NCI-H1930 (cell line): ENCODE data around the gene EIF4E3.

ENCODE experiments used
- DNase-seq, 2 experiments: peaks; one replicate each; lab custom pipeline; 2025; lab: John Stamatoyannopoulos, UW

The EIF4E3 gene

DNA sequence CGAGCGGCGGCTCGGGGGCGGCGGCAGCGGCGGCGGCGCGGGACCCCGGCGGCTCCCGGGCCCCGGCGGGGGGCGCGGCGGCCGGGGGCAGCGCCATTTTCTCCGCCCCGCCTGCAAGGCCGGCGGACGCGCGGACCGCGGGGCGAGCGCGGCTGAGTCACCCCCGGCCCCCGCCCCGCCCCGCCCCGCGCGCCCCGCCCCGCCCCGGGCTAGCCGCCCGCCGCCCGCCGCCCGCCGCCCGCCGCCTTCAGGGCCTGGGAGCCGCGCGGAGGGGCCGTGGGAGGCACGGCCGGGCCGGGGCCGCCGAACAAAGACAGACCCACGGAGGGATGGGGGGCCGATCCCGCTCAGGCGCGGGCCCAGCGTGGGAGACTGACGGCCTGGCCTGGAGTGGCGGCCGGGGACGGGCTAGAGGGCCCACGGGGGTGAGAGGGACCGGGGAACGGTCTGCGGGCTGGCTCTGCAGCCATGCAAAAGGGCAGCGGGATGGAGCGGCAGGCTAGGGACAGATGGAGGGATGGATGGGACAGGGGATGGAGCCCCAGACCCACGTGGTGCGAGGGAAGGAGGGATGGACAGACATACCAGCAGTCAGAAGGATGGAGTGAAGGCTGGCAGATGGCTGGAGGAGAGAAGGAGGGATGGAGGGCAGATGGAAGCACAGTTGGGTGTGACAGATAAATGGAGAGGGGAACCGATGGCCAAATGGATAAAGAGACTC, at the start of gene EIF4E3:
EIF4E3 (minus strand) TSS at position 132 of the 721 bp plus-strand sequence; CDS start at position 97, 35 bp downstream.
- peak in 1 of 2 experiments; percentile 40 for DNase-seq

DNA sequence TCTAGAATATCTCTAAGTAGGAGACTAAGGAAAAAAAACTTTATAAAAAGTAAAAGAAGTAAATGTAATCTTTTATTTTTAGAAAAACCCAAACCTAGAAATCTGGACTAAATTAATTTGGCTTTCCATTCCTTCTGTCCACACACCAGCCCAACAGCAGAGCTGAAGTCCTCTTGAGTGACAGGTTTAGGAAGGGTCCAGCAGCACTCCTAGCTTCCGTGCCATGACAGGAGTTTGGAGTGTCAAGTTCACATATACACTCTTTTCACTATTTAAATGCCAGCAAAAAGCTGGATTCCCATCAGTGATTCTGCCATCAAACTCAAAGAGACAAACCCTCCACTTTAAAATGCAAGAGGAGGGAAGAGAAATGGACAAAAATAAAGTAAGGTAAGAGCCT, 46.7 kb upstream of the EIF4E3 start:
- DNase-seq: no peak

DNA sequence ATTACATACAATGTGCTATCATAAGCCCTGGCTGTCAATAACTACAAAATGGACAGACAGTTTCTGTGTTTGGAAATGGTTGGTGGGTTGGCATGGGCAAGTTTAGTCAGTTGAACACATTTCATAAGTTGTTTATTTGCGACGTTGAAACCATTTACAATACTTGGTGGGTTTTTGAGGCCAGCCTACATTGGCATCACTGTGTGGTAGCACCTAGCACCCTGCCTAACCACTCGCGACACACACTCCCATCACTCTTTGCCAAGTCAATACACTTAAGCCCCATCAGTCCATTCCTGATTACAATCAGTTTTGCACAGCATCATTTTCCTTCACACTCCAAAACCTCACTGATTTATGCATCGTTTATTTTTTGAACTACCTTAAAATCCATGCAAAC, 45.9 kb upstream of the EIF4E3 start:
- no peak for DNase-seq

DNA sequence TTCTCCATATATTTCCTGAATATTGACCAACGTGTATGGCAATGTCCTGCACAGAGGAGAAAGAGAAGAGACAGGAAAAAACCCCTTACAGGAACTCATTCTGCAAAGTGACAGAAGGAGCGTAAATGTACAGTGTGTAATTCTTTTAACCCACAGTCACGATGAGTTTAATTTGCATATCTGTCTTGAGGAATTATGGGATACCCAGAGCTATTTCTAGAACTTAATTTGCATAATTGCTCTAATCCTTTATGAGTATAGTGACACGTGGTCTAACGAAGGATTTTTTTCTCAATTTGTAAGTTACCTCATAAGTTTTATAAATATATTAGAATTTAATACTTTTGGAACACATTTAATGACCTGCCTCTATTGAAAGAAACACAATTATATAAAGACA, 38.2 kb upstream of the EIF4E3 start:
- no peak for DNase-seq

DNA sequence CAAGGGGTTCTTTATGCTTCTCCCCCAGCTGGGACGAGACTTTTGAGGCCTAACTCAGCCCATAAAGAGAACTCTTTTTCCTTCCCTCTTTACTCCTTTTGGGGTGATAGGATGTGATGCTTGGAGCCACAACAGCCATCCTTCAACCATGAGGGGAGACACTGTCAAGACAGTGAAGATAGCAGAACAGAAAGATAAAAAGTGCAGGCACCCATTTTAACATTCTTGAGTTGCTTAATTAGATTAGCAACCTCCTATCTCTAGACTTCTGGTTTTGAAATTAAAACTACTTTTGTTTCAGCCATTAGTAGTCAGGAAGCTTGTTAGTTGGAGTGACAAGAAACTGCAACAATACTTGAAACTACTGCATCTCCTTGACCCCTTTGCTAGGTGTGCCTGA, 34.9 kb upstream of the EIF4E3 start:
- DNase-seq: no peak

DNA sequence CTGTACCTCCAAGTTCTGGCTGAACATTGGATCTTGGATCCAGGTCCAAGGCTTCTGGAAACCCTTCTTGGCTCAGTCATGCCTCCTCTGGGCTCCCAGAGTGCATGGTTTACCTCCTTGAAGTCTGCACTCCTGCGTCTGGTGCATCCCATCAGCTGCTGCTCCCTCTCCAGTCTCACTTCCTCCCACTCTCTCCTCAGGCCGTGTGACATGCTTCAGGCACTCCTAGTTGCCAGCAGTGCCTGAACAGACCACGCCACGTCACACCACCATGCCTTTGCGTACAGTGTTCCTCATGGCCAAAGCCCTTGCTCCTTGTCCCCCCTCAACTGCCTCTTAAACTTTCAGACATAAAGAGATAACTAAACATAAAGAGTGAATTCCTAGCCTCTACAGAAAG, 34.2 kb upstream of the EIF4E3 start:
- no peak for DNase-seq

DNA sequence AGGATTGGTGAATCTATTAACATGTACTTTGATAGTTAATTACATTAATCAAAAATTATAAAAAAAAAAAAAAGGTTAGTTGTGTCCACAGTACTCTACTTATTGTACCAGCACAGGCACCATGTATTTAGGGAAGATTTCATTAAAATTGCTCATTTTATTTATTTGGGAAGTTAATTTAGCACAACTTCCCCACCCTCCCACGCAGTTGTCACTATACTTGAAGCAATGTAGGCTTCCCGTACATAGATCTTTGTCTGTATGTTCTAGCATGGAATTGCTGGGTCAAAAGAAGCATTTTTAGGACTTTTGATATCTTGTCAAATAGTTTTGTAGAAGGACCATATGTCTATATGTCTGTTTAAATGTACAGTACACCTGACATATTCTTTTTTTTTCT, 32.9 kb upstream of the EIF4E3 start:
- no peak for DNase-seq

DNA sequence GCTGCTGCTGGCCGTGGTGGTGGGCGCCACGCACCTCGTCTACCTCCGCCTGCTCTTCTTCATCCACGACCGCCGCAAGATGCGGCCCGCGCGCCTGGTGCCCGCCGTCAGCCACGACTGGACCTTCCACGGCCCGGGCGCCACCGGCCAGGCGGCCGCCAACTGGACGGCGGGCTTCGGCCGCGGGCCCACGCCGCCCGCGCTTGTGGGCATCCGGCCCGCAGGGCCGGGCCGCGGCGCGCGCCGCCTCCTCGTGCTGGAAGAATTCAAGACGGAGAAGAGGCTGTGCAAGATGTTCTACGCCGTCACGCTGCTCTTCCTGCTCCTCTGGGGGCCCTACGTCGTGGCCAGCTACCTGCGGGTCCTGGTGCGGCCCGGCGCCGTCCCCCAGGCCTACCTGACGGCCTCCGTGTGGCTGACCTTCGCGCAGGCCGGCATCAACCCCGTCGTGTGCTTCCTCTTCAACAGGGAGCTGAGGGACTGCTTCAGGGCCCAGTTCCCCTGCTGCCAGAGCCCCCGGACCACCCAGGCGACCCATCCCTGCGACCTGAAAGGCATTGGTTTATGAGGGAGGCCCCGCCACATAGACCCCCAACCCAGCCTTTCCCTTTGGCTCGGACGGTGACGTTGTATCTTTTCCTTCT, 29.5 kb upstream of the EIF4E3 start:
- no peak for DNase-seq

DNA sequence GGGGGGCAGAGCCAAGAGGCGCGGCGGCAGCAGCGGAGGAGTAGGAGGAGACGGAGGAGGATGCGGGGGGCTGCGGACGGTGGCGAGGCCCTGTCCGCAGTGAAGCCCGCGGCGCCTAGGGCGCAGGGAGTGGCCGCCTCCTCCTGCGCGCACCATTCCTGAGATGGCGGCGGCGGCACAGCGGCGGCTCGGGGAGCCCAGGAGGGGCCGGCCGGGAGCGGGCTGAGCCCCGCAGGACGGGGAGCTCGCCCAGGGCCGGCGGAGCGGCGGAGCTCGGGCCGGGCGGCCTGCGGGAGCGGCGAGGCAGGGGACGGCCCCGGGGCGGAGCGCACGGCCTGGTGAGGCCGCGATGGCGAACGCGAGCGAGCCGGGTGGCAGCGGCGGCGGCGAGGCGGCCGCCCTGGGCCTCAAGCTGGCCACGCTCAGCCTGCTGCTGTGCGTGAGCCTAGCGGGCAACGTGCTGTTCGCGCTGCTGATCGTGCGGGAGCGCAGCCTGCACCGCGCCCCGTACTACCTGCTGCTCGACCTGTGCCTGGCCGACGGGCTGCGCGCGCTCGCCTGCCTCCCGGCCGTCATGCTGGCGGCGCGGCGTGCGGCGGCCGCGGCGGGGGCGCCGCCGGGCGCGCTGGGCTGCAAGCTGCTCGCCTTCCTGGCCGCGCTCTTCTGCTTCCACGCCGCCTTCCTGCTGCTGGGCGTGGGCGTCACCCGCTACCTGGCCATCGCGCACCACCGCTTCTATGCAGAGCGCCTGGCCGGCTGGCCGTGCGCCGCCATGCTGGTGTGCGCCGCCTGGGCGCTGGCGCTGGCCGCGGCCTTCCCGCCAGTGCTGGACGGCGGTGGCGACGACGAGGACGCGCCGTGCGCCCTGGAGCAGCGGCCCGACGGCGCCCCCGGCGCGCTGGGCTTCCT, 28.8 kb upstream of the EIF4E3 start, which contains the start of gene GPR27:
GPR27 (plus strand) TSS at position 155 of the 909 bp plus-strand sequence; CDS start at position 350, 195 bp downstream.
- no peak for DNase-seq

DNA sequence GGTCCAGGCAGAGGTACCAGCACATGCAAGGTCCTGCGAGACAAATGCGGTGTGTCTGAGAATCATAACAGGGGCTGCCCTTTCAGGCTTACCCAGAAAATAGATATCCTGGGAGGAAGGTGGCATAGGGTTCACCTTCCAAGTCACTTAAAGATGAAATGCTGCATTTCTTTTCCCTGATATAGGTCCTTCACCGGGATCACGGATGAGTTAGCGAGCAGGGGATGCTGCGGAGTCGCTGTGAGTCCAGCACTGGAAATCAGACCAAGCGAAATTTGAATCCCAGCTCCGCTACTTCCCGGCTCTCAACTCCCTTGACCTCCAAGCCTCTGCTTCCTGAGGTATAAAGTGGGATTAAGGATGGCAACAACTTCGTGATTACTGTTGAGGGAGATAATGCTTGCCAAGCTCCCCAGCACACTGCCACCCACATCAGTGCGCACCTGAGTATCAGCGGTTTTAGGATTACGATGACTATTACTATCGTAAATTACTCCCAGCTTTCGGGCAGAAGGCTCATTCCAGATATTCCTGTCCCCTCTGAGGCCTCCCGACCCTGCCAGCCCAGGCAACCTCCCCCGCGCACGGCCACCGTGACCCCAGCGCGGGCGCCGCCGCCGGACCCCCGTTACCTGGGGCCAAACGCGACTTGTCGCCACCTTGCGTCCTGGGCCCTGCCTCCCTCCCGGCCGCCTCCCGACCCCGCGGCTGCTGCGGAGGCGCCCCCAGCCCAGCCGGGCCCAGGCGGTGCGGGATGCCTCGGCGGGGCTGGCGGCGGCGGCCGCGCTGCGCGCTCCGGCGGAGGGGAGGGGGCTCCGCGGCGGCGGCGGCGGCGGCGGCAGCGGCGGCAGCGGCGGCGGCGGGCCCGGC, 27.9 kb upstream of the EIF4E3 start:
- no peak for DNase-seq

DNA sequence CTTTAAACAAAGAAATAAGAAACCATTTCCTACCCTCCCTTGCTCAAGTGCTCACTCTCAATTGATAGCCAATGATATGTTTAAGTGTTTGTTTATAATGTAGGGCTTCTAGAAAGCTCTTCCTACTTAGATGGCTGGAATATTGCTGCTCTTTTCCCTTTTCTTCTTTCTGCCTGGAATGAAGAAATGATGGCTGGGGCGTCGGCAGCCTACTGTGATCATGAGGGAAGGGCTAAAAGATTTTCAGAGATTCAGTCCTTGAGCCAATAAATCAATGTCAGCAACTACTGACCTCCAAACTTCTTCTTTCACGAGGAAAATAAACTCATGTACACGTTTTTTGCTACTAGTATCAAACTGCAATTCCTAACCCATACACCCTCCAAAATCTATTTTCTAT, 26.4 kb upstream of the EIF4E3 start:
- no peak for DNase-seq

DNA sequence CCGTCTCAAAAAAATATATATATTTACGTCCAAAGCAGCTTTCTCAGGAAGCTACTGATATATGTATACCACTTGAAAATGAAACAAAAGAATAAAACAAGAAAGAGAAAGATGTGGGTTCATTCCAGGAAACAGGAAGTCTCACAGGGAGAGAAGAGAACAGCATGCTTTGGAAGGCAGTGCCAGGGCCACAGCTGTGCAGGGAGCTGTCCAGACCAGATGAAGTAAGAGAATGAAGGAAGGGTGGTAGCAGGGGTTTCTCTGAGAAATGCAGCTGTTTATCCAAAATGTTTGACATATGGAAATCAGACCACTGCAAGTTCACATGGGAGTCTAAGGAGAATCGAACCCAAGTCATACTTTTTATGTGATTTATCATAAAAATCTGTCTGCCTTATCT, 19.5 kb upstream of the EIF4E3 start:
- no peak for DNase-seq

DNA sequence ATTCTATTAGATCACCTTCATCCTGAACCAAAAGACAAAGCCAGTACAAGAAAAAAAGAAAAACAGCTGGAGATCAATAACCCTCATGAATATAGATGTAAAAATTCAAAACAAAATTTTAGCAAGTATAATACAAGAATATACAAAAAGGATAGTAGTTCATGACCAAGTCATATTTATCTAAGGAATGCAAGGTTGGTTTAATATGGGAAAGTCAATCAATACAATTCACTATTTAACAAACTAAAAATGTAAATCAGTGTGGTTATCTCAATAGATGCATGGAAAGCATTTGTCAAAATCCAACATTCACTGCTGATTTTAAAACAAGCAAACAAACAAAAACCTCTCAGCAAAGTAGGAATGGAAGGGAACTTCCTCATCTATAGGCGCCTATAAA, 17.4 kb upstream of the EIF4E3 start:
- no peak for DNase-seq

DNA sequence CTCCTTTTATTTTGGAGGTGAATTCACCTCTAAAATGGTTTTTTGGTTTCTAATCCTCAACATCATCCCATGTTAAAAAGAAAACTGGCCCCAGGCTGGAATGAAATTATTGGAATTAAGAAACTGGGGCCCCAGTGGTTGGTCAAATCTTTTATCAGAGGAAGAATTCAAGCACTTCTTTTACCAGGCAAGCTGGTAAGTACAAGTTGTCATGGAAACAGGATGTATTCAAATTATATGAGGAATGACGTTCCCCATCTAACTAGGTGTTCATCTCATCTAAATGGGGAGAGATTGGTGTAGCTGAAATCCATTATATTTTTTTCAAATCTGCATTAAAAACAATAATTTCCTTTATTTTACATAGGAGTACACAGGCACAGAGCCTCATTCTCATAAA, 9.7 kb upstream of the EIF4E3 start:
- no peak for DNase-seq

DNA sequence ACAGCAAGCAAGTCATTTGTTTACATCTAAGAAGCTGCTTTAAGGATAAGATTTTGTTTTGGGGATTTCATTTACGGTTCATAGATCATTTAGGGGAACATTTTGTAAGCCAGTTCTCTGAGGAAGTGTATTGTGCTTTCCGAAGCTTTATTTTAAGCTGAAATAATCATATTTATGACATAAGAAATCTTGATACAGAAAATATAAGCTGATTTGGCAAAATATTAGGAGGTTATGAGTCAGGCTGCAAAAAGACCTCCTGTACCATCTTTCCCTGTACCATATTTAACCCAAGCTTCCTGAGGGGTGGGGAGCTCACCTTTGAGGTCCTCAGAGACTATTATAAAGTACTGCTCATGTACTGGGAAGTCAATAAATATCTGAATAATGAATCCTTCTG, 8.1 kb upstream of the EIF4E3 start:
- DNase-seq: no peak

DNA sequence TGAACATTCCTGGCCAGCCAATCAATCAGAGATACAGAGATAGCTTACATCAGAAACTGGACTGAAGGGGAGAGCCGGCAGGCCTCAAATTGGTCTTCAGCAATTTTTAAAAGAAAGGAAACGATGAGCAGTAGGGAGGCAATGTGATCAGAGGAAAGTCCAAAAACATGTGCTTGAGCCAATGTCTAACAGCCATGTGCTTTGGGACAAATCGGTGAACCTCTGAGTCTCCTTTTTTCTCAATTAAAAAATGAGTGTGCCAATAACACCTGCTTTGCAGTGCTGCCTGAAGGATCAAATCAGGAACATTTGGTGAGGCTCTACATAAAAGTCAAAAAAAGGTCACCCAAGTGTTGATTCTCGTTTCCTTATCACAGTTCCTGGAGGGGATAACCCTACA, 7.4 kb upstream of the EIF4E3 start:
- DNase-seq: no peak

DNA sequence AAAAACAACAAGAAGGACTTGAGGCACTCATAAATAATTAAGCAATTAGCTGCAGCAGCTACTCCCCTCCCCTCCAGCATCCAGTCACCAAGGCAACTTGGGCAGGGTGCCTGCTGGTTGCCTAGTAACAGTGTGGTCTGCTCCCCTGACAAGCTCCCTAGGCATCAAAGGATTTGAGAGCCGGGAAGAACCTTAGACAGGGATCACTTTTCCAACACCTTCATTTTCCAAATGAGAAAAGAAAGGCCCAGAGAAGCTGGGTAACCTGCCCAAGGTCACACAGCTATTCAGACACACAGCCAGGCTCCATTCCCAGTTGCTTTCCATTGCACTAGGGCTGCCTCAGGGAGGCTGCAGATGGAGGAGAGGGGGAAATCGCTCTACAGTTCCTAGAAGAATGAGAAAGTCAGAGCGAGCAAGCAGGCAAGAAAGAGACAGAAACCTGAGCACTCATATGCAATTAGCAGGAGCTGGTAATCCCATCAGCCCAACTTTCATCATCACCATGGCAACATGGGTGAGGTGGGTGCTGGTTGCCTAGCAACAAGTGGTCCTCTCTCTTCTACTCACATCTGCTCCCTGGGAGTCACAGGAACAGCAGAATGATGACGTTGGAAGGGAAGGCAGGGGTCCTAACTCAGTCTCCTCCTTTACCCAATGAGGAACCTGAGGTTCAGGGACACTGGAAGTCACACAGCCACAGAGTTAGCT, 3.6 kb upstream of the EIF4E3 start:
- no peak for DNase-seq

DNA sequence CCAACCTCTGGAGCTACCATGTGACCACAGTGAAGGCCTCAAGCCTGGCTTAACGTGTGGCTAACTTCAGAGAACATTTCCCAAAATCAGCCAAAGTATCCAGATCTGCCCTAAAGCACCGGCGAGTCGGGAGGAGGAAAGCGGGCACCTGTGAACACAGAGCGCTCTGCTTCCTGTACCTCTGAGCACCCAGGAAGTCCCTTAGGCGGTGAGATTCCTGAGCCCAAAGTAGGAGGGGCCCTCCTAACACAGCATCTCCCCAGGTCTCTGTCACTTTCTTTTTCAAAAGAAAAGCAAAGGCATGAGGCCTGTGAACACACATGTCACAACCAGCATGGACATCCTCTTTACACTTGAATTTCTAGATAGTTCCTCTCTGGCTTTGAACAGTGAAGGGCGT, 944 bp upstream of the EIF4E3 start:
- DNase-seq: no peak

DNA sequence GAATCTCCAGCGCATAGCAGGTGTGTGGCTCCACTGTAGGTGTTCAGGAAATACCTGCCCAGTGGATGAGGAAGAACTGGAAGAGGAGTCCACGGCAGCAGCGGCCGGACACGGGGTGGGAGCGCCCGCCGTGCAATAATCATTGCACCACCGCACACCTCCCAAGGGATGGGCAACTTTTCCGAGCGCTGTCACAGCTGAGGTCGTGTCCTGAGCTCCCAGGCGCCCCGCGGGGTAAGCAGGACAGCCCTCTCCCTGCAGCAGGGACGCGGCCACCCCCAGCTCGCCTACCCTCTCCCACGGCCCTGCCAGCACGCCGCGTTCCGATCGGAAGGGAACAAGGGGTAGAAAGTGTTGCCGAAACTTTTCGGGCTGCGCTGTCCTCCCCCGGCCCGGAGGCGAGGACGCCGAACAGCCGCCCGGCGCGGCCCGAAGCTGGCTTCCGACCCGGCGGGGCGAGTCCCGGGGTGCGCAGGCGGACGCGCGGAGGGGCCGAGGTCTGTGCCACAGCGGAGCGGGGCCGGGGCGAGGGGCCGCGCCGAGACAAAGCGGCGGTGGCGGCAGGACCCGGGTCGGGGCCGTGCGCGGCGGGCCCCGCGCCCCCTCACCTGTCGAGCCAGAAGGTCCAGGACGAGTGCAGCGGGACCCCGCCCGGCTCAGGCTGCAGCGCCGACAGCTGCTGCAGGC, 475 bp downstream of the EIF4E3 start:
- no peak for DNase-seq

DNA sequence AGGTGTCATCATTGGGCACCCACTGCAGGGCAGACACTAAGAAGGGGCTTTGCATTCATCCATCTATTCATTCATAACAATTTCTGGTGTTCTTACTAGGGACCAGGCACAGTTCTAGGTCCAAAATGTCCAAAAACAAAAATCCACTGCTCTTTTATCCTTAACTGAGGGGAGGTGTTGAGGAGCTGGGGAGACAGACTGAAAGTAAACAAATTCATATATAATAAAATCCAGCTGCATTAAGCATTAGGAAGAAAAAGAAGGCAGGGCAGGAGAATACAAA, 1.1 kb downstream of the EIF4E3 start:
- no peak for DNase-seq
